Measurements from ENCODE around the gene FLRT3.

Gene FLRT3

GRCh38 chr20:14337400-14338171, at the start of gene FLRT3:
FLRT3 (minus strand) TSS chr20:14337612; CDS start chr20:14327506, 10,106 bp downstream.
- DNase-seq (ENCODE audit: low read depth in 2 of 2), result no peak

GRCh38 chr20:14386726-14387125, 49.3 kb upstream of the FLRT3 start:
- DNase-seq (ENCODE audit: low read depth in 2 of 2), result no peak

- no peak for DNase-seq (ENCODE audit: low read depth in 2 of 2)
These were observed 47.8 kb upstream of the FLRT3 start for GRCh38 chr20:14385176-14385740.

GRCh38 chr20:14384416-14385175, 47.2 kb upstream of the FLRT3 start:
- DNase-seq (ENCODE audit: low read depth in 2 of 2), result no peak

- no peak for DNase-seq (ENCODE audit: low read depth in 2 of 2)
These were observed 45.9 kb upstream of the FLRT3 start for GRCh38 chr20:14383335-14383734.

- no peak for DNase-seq (ENCODE audit: low read depth in 2 of 2)
These were observed 40.9 kb upstream of the FLRT3 start for GRCh38 chr20:14378326-14378725.

- no peak for DNase-seq (ENCODE audit: low read depth in 2 of 2)
These were observed 38.1 kb upstream of the FLRT3 start for GRCh38 chr20:14375416-14375985.

GRCh38 chr20:14374196-14374595, 36.8 kb upstream of the FLRT3 start:
- no peak for DNase-seq (ENCODE audit: low read depth in 2 of 2)

- no peak for DNase-seq (ENCODE audit: low read depth in 2 of 2)
These were observed 24.3 kb upstream of the FLRT3 start for GRCh38 chr20:14361509-14362345.

- DNase-seq (ENCODE audit: low read depth in 2 of 2), result no peak
These were observed 23.0 kb upstream of the FLRT3 start for GRCh38 chr20:14360416-14360815.

- no peak for DNase-seq (ENCODE audit: low read depth in 2 of 2)
These were observed 18.4 kb upstream of the FLRT3 start for GRCh38 chr20:14355791-14356190.

- DNase-seq (ENCODE audit: low read depth in 2 of 2), result no peak
These were observed 7.3 kb upstream of the FLRT3 start for GRCh38 chr20:14344746-14345145.

- no peak for DNase-seq (ENCODE audit: low read depth in 2 of 2)
These were observed 6.2 kb upstream of the FLRT3 start for GRCh38 chr20:14343491-14344065.

- no peak for DNase-seq (ENCODE audit: low read depth in 2 of 2)
These were observed 5.5 kb upstream of the FLRT3 start for GRCh38 chr20:14342918-14343317.

GRCh38 chr20:14341801-14342200, 4.4 kb upstream of the FLRT3 start:
- DNase-seq (ENCODE audit: low read depth in 2 of 2), result no peak

- DNase-seq (ENCODE audit: low read depth in 2 of 2), result no peak
These were observed 726 bp downstream of the FLRT3 start for GRCh38 chr20:14336686-14337085.

- no peak for DNase-seq (ENCODE audit: low read depth in 2 of 2)
These were observed 2.4 kb downstream of the FLRT3 start for GRCh38 chr20:14335052-14335451.

GRCh38 chr20:14334306-14334930, 3.0 kb downstream of the FLRT3 start:
- DNase-seq (ENCODE audit: low read depth in 2 of 2), result no peak

- DNase-seq (ENCODE audit: low read depth in 2 of 2), result no peak
These were observed 3.7 kb downstream of the FLRT3 start for GRCh38 chr20:14333721-14334120.

- DNase-seq (ENCODE audit: low read depth in 2 of 2), result no peak
These were observed 4.5 kb downstream of the FLRT3 start for GRCh38 chr20:14332866-14333265.

GRCh38 chr20:14331646-14332045, 5.8 kb downstream of the FLRT3 start:
- DNase-seq (ENCODE audit: low read depth in 2 of 2), result no peak
